ENCODE measurements around the gene BATF.

- TF ChIP-seq TARDBP (IDR thresholded peaks at IDR 0.05) = no peak
- no peak for TF ChIP-seq SP1 (IDR thresholded peaks at IDR 0.05)
These were observed 44.5 kb downstream of the BATF start for GRCh38 chr14:75566752-75567151.

All from HEK293T (cell line).